HG02642 (cell line): ENCODE measurements around the gene AWAT2.
A peak's percentile ranks its signal among the peaks of the same experiment; 100 is the strongest.

Experiments
- ATAC-seq: cut with Tn5 transposase; IDR thresholded peaks from one replicate; pipeline ENCODE4 v1.9.1; 2021; ENCODE audit warnings: mild to moderate bottlenecking; ENCODE audit not compliant: unreplicated experiment, poor library complexity

AWAT2 gene, protein sequence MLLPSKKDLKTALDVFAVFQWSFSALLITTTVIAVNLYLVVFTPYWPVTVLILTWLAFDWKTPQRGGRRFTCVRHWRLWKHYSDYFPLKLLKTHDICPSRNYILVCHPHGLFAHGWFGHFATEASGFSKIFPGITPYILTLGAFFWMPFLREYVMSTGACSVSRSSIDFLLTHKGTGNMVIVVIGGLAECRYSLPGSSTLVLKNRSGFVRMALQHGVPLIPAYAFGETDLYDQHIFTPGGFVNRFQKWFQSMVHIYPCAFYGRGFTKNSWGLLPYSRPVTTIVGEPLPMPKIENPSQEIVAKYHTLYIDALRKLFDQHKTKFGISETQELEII

DNA sequence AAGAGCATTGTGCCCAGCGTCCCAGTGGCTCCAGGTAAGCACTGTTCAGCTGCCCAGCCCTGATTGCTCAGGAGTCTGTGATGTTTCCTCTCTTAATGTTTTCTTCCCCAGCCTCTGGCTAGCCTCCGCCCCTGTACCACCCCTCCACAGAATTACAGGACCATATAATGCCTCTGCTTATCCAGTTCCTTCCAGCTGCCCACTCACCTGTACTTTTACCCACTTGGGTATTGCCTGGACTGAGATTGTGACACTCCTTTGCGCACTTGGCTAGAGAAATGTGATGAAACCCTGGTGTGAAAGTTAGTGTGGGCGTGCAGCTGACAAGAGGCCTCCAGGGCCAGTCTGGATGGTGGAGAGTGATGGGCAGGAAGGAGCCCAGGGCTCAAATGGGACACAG is at the start of gene AWAT2:
Gene AWAT2 (minus strand): TSS at position 14 of the 400 bp plus-strand sequence. CDS start 6 bp downstream, at position 8.
- no peak for ATAC-seq

DNA sequence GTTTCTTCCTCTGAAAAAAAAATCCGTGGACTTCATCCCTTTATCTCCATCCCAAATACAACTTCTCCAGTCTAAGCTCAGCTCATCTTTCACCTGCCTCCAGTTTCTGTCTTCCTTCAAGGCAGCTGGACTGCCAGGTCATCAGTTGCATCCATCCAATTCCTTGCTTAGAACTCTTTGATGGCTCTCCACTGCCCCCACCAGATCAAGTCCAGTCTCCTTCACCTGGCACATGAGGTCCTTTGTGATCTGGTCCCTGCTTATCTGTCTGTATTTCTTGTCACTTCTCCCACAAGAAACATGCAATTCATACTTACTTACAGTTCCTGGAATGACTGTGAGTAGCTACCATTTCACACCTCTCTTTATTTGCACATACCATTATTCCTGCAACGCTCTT is 46.3 kb upstream of the AWAT2 start:
- no peak for ATAC-seq

DNA sequence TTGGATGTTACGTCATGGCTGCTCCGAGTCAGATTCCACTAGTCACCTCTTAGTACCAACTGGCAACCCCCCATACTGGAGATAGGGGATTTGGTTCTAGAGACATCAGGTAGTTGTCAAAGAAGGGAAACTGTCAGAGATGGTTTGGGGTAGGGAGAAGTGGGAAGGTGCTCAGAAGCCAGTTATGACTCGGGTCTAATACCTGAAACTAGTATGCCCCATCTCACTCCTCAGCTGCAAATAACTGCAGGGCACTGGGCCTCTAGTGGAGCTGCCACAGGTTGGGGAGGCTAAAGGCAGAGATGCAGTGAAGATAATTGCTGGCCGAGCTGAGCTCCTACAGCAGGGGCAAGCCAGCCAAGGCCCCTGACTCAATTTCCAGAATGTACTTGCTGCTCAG is 42.5 kb upstream of the AWAT2 start:
- ATAC-seq = peak; percentile 47

DNA sequence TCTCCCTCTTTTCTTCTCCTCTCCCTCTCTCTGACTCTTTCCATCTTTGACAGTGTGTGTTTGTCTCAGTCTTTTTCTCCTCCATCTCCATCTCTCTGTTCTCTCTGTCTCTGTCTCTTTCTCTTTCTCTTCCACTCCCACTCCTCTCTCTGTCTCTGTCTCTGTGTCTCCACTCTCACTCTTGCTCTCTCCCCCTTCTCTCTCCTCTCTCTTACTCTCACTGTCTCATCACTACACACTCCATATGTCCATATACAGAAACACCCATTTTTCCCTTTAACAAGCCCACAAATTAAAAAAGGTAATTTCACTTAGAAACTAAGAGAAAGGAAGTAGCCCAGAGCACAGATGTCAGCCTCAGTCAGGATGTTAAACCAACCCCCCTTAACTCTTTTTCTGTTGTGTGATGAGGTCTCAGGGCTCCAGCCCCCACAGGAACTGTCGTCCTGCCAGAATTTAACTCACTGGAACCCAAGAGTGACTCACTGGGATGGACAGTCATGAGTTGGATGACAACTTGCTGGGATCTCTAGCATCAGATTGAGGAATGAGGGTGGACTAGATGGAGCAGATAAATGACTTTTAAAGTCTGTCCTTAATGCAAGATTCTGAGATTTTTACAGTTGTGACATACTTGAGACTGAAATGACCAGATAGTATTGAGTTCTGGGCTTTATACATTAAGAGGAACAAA is 40.0 kb upstream of the AWAT2 start:
- no peak for ATAC-seq

DNA sequence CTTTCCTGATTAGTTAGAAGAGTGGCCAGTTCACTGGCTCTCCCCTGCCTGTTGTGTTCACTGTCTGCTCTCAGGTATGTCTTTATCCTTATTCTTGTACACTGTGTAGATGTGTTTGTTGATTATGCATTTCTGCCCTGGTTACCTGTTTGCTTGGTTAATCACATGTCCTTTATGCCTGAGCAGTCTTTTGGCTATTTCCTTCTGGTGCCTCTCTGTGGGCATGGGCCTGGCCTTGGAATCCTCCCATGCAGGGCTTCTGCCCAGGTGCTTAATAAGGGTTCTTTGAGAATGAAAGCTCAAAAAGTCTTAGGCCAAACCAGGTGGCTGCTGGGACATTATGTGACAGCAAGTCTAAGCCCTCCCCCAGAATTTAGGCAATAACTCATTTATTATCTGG is 39.0 kb upstream of the AWAT2 start:
- no peak for ATAC-seq

DNA sequence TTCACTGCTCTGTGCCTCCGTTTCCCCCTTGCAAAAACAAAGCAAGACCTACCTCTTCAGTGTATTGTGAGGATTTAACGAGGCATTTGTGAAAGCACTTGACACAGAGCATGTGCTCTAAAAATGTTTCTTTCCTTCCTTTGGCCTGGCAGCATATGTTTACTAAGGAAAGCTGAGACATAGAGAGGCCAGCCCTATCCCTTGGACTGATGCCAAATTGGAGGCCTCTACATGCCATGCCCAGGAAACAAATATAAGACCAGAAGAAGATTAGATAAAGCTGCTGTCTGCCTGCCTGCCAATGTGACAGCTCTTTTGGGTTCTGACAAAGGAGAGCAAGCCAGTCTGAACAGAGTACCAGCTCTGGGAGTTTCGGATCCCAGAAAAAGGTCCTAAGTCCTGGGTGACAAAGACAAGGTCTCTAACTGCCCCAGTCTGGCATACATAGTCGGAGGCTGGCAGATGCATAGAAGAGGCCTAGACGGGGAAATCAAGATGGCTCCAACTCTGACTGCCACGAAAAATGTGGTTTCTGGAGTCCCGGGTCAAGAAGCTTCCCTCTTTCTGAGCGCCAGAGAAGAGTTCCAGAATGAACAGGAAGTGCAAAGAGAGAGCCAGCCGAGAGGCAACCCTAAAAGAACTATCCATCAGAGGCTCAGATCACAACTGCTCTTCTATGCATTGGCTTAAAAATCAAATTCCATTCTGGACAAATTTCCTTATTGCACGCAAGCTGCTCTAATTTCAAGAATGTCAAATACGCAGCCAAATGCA is 38.3 kb upstream of the AWAT2 start:
- ATAC-seq = no peak

DNA sequence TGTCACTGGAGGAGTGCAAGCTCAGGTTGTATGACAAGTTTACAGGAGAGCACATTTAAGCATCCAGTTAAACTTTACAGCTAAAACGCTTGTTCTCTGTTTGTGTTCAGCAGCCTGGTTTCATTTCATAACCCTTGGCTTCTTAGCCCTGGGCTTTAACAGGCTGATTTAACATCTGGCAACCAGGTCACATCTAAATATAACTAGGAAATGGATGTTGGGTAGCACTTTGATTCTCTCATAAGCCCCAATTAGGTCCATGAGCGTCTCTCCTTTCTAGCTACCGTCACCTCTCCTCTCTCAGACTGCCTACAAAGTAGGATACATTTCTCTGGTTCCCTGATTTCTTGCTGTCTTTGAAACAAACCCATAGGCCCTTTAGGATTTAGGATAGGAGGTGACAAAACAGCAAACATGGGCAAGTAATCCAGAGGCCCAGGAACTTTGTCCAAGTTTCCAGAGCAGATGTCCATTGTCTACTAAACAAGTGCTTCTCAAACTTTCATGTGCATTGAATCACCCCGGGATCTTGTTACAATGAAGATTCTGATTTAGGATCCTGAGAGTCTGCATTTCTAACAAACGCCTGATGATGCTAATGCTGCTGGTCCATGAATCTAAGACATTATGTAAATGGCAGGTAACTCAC is 35.0 kb upstream of the AWAT2 start:
- ATAC-seq = no peak

DNA sequence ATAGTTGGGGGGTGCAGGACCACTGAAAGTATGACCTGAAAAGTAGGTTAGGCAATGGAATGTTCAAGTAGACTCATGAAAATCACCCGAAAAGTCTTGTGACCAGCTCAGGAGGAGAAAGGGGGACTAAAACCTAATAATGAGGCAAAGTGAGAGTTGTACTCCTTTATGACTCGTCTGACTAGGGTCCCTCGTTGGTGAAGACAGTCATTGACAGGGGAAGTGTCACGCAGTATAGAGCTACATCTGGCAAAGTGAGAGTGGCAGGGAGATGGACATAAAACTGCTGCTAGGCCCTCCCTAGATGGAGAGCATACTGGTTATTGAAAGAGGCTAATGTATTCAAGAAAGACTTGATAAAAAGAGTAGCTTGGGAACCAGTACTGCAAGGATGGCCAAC is 33.0 kb upstream of the AWAT2 start:
- ATAC-seq = no peak

DNA sequence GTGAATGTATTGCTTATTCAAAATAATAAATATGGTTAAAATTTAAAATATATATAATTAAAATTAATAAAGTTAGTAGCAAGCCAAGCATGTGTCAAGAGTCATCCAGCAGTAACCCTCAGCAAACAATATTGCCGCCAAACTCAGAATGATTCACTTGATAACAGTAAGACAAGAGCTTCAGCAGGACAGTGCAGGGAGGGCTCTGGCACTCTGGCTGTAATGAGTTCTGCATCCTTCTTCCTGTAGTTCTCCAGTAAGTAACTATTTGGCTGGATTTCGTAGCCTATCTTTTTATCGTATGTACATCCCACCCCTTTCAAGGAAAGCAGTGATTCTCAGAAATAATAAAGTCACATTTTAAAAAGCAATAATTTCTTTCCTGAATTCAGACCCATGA is 30.1 kb upstream of the AWAT2 start:
- no peak for ATAC-seq

DNA sequence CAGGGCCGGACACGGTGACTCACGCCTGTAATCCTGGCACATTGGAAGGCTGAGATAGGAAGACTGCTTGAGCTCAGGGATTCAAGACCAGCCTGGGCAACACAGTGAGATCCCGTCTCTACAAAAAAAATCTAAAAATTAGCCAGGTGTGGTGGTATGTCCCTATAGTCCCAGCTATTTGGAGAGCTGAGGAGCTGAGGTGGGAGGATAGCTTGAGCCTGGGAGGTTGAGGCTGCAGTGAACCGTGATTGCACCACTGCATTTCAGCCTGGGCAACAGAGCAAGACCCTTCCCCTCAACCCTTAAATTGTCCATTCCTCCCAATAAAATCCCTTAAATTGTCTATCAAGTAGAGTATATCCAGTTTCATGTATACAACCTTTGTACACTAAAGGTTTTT is 29.6 kb upstream of the AWAT2 start:
- ATAC-seq = no peak

DNA sequence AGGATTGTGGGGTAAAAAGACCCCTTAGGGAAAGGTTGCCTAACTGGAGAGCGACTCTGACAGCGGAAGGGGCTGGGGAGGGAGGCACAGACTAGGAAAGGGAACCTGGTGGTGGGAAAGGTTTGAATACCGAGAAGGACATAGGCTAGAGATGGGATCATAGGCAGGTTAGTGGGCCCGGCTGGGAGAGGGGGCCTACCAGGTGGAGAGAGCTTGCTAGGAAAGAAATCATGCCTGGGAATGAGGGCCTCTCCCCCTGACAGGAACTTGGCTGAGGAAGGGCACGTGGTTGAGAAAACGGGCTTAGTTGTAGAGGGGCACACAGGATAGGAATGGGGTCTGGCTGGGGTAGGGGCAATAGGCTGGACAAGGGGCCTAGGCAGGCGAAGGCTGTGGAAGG is 16.9 kb upstream of the AWAT2 start:
- ATAC-seq = no peak

DNA sequence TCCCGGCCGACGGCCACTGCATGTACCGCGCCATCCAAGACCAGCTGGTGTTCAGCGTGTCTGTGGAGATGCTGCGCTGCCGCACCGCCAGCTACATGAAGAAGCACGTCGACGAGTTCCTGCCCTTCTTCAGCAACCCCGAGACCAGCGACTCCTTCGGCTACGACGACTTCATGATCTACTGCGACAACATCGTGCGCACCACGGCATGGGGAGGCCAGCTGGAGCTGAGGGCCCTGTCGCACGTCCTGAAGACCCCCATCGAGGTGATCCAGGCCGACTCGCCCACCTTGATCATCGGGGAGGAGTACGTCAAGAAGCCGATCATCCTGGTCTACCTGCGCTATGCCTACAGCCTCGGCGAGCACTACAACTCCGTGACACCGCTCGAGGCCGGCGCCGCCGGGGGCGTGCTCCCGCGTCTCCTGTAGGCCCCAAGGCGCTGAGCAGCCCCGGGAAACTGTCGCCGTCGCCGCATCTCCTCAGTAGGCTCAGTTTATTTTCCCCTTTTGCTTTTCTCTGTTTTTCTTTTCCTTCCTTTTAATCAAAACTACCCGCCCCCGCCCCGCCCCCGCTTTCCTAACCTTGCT is 13.3 kb upstream of the AWAT2 start:
- no peak for ATAC-seq

DNA sequence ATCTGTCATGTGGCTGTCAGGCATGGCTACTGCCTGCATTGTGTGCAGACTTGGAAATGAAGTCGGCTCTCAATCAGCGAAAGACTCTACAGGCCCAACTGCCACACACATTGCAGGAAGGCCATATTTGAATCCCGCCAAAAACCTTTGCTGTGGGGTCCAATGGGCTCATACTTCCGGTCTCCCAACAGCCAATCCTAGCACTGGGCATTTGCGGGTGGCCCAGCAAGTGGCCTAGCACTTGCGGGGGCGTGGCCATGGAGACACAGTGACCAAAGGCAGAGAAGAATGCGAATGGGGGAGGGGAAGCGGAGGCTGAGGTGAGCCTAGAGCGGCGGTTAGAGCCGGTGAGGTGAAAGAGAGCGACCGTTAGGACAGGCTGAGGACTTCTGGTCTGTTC is 12.3 kb upstream of the AWAT2 start, which contains the start of gene OTUD6A:
Gene OTUD6A (plus strand): TSS at position 382 of the 400 bp plus-strand sequence. CDS start 68 bp downstream, outside the sequence.
- no peak for ATAC-seq

DNA sequence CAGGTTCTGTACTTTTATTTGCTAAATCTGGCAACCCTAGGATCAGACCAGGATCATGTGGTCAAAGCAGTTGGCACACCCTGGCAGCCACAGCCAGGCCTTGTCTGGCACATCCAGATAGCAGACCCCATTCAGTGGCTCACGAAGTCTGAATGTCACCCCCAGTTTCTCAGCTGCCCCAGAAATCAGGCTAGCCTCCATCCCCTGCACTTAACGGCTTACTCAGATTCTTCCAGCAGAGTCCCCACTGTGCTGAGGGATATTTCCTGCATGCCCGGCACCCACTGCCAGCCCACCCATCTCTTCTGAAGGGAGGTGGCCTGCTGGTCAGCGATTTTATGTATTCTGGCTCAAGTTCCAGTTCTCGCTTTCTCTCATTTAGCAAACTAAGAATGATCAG is 4.7 kb upstream of the AWAT2 start:
- ATAC-seq = no peak

DNA sequence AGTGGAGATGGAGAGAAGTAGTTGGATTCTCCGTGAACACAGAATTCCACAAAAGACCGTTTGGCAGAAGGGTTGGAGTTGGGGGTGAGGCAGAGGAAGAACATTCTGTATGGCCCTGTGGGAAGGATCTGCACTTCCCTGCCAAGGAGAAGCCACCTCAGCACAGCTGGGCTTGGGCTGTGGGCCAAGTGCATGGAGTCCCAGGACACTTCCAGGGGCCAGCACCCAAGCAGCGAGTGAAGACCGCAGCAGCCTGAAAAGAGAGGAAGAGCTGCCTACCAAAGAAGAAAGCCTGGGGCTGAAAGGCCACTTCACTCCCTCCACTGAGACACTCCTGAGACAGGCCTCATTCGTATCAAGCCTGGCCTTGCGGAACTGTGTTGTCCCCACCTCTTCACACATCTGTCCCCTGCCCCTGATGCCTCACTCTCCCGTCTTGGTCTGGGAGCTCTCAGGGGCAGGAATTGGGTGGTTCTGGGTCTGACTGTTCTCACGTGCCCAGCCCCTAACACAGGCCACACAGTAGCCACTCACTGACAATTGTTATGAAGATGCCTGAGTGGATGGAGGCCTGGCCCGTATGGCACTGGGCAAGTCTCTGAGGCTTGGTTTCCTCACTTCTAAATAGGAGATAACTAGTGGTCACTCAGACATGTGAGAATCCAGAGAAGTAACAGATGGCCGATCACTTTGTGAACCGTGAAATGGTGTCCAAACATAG is 3.3 kb upstream of the AWAT2 start:
- ATAC-seq = no peak

DNA sequence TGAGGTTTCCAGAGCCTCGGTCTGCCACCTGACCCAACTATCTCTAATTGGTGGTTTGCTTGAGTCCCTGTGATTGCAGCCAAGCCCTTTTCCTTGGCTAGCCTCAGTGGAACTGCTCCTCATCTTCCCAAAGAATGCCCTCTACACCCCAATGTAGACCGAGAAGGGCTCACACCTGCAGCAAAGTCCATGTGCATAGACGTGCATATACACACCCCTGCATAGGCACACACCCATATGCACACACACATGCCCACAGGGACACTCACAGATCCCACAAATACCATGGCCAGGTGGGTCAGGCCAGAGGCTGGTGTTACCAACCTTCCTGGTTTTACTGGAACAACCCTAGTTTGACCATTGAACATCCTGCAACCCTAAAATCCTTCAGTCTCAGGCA is 332 bp downstream of the AWAT2 start:
- no peak for ATAC-seq

DNA sequence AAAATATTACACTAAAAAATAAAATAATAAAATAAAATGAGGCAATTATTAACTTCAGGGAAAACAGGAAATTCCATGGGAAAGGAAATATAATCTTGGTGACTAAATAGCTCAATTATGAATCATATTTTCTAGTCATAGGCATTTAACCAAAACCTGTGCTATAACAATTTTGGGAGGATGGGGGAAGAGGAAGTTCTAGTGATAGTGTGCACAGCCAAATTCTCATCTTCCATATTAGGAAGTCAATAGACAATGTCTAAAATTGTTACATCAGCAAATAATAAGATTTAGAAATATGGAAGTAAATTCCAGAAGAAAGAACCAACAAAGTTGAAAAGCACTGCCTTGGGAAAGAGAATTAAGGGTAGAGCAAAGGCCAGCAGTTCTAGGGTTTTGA is 2.8 kb downstream of the AWAT2 start:
- no peak for ATAC-seq

DNA sequence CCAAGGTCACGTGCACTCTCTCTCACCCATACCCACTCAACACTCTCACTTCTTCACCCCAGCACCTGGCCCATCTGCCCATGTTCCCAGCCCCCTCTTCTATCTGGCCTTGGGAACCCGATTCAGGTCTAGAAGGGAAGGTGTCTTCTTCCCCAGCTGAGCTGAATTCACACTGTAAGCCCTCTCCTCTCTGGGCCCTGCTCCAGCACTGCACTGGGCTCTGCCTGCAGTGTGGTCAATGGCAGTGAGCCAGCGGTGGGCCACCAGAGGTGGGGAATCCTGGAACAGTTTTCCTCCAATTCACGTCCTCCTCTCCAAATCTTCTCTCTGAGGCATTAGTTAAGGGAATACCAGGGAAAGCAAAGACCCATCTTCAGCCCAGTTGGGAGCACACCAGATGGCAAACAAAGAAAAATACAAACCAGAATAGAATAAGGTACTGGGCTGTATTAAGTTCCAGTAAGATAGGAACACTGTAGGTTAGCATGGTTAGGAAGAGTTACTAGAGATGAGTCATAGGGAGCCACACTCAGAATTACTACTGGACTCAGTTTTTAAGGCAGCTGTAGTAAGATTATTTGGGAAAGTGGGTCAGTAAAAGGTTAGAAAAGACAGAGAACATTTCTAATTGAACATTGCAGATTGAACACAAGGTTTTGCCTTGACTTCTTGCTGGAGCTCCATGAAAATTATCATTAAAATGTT is 5.0 kb downstream of the AWAT2 start:
- no peak for ATAC-seq

DNA sequence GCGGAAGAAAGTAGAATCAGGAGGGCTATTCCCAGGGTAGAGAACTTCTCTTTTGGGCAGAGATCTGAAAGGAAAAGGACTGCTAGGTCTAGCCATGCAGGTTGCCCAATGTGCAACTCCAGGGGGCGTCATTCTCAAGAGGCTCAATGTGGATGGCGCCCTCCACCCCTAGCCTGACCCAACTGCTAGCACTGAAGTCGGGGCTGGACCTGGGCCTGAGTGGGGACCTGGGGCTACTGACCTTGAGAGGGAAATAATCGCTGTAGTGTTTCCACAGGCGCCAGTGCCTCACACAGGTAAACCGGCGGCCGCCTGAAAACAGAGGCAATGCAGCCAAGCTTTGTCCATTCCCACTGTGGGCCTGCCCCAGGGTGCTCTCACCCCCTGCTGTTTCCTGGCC is 6.1 kb downstream of the AWAT2 start:
- no peak for ATAC-seq
